Prostate gland (tissue), 2 donors: ENCODE data around the gene ATP6V0B. TPM values are rescaled to one million over a fixed set of nuclear protein-coding genes. Genes with fewer than 3 reads are reported as not detected.

ENCODE experiments used
- DNase-seq: peaks from one replicate; pipeline ENCODE4 v3.0.0-alpha.2; 2019; ENCODE audit warnings: low spot score
- H3K27ac ChIP-seq, 2 donors: fragments of 200-600 bp; sonication (generic); 2 replicates each; pipeline ENCODE4 v1.5.1; 2017 to 2019
- H3K27me3 ChIP-seq: fragments of 200-600 bp; sonication (generic); replicated peaks from 2 replicates; pipeline ENCODE4 v1.5.1; 2019; ENCODE audit not compliant: insufficient read depth
- H3K36me3 ChIP-seq, 2 donors: fragments of 200-600 bp; sonication (generic); 1 replicate in 1 of 2; 2 replicates in 1 of 2; pipeline versions ENCODE4 v1.5.1 to v1.8.1; 2017 to 2019
- H3K4me1 ChIP-seq: fragments of 200-600 bp; sonication (generic); replicated peaks from 2 replicates; pipeline ENCODE4 v1.5.1; 2019
- H3K4me3 ChIP-seq, 2 donors: fragments of 200-600 bp; sonication (generic); 2 replicates each; pipeline ENCODE4 v1.5.1; 2017 to 2019
- H3K9me3 ChIP-seq: fragments of 200-600 bp; sonication (generic); 2 replicates; pipeline ENCODE4 v1.5.1; 2017
- POLR2A ChIP-seq: fragments of 450-650 bp; IDR thresholded peaks from one replicate; pipeline ENCODE4 v1.6.1; 2016; ENCODE audit warnings: antibody characterized with exemption, mild to moderate bottlenecking
- POLR2AphosphoS5 ChIP-seq: sonication (generic); formaldehyde crosslinking; IDR thresholded peaks from one replicate; pipeline ENCODE4 v1.6.1; 2017; ENCODE audit warnings: antibody characterized with exemption
- WGBS: methylation state at CpG from one replicate; pipeline ENCODE4 v1.1.5; 2018; 5-methylcytosine and 5-hydroxymethylcytosine counted together
- intact Hi-C: fragments of 100-400 bp; cut with DNase I; formaldehyde crosslinking; loops from one replicate; pipeline ENCODE4 v1.14.2; 2022
- total RNA-seq, 2 donors: library from RNA; depleted of rRNA; stranded (reverse); fragments of >200 nt; gene quantifications; one replicate each; pipeline ENCODE4 v1.1.0, GENCODE V29; 2016
- TF ChIP-seq, protein P1 (sequence below), 4 experiments: fragments of 200-600 bp in 2 of 4; fragments of 450-650 bp in 2 of 4; sonication (generic) in 2 of 4; IDR thresholded peaks; 1 replicate in 3 of 4; 2 replicates in 1 of 4; pipeline ENCODE4 v1.5.1; 2016 to 2019; ENCODE audit warnings: antibody characterized with exemption in 4 of 4, mild to moderate bottlenecking in 2 of 4, moderate library complexity in 2 of 4

The ATP6V0B gene
- total RNA-seq, 2 donors from 2014 or later = 180 to 245 TPM

DNA sequence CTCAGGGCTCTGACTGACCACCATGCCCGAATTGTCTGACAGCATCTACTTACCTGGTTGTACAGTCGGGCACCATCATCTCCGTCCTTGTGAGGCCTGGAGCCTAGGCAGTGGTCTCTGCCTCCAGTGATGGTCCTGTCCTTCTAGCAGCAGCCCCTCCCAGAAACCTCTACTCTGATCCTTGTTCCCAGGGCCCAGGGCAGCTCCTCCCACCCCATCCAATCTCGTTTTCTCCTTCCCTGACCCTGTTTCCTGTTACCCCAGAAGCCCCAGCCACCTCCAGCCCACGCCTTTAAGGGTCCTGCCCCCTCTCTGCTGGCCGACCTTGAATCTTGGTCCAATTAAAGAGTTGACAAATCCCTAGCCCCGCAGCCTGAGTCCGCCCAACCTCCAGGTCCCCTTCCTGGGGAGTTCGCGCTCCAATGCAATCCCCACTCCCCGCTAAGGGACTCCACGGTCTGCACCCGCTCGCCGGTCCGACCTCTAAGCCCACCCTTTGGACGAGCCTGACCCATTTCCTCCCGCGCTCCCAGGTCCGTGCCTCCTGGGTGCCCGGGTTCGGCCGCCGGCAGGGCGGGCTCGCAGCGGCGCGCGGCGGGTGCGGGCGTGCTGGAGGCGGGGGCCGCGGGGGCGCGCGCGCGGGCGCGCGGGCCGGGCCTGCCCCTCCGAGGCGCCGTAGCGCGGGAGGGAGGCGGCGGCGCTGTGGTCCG lies 3.9 kb downstream of the ATP6V0B start, which contains the start of gene B4GALT2:
Gene B4GALT2 (plus strand): TSS at position 660 of the 710 bp plus-strand sequence. CDS start 1,951 bp downstream, outside the sequence.
- Histone ChIP-seq H3K36me3 (peaks cover 0 to 9% of the 10 kb centered on the region in 2 donors), H3K27ac (peak within 1 kb of the TSS; percentile 50 to 60), H3K4me1 (peaks cover 30% of the 10 kb centered on the region), H3K9me3 (no peaks in the 10 kb centered on the region), H3K27me3 (no peaks in the 10 kb centered on the region), H3K4me3 (peak within 1 kb of the TSS; percentile 65 to 68)
- DNase-seq = peak; percentile 30
- TF ChIP-seq POLR2AphosphoS5 (no peak), POLR2A (no peak)
- TF ChIP-seq, protein P1, sequence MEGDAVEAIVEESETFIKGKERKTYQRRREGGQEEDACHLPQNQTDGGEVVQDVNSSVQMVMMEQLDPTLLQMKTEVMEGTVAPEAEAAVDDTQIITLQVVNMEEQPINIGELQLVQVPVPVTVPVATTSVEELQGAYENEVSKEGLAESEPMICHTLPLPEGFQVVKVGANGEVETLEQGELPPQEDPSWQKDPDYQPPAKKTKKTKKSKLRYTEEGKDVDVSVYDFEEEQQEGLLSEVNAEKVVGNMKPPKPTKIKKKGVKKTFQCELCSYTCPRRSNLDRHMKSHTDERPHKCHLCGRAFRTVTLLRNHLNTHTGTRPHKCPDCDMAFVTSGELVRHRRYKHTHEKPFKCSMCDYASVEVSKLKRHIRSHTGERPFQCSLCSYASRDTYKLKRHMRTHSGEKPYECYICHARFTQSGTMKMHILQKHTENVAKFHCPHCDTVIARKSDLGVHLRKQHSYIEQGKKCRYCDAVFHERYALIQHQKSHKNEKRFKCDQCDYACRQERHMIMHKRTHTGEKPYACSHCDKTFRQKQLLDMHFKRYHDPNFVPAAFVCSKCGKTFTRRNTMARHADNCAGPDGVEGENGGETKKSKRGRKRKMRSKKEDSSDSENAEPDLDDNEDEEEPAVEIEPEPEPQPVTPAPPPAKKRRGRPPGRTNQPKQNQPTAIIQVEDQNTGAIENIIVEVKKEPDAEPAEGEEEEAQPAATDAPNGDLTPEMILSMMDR (IDR thresholded peaks at IDR 0.05) = no peak
- intact Hi-C loops = no loop called here
- 18% methylated on average over 17 of the region's 54 CpGs for WGBS

DNA sequence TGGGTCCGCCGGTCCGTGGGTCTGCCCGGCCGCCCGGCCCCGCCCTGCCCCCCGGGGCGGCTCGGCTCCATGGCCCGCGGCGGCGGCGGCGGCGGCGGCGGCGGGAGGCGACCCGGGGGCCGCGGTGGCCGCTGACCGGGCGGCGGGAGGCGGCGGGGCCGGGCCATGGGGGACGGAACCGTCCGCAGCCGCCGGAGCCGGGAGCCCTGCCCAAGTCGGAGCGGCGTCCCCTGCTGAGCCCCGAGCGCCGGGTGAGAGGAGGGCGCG lies 4.4 kb downstream of the ATP6V0B start:
- Histone ChIP-seq H3K4me1 (peaks cover 30% of the 10 kb centered on the region), H3K27ac (peak overlapping the region; percentile 50 to 60), H3K27me3 (no peaks in the 10 kb centered on the region), H3K9me3 (no peaks in the 10 kb centered on the region), H3K4me3 (peak overlapping the region; percentile 65 to 68), H3K36me3 (peaks cover 0 to 9% of the 10 kb centered on the region in 2 donors)
- TF ChIP-seq, protein P1 (IDR thresholded peaks at IDR 0.05) = no peak
- TF ChIP-seq POLR2A (no peak), POLR2AphosphoS5 (no peak)
- WGBS = no CpG with 5 or more reads among the region's 45 CpGs
- no peak for DNase-seq
- intact Hi-C loops = no loop called here

DNA sequence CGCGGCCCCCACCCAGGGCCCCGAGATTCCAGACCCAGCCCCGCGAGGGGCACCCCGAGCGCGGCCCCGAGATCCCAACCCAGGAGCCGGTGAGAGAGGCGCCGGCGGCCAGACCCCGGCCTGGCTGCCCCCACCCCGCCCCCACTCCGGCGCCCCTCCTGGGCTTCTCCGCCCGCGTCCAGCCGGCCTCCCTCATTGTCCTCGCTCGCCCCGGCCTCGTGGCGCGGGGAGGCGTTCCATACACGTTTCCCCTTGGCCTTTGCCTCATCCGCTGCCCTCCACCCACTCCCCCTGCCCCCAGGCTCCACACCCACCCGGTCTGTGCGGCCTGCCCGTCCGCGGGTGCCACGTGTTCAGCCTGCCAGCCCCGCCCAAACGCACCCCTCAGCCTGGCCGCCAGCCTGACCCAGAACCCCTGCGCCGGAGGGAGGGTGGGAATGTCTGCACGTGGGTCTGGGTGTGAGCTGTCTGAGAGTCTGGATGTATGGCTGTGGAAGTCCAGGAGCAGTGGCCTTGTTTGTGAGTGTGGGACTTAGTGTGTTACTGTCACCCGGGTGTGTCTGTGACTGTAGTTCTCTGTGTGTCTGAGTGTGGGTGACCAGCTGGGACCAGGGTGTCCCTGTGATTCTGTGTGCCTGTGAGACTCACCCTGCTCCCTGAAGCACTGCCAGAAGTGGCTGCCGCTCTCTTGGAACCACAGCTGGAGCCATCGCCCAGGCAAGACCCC lies 4.9 kb downstream of the ATP6V0B start:
- peaks cover 30% of the 10 kb centered on the region for H3K4me1 ChIP-seq
- H3K4me3 ChIP-seq = peak overlapping the region; percentile 65 to 68
- H3K27me3 ChIP-seq = no peaks in the 10 kb centered on the region
- TF ChIP-seq POLR2AphosphoS5 (no peak), POLR2A (no peak)
- TF ChIP-seq, protein P1 (IDR thresholded peaks at IDR 0.05) = no peak
- H3K27ac ChIP-seq = peak overlapping the region; percentile 50 to 60
- WGBS = 1% methylated on average over 23 of the region's 45 CpGs
- H3K9me3 ChIP-seq = no peaks in the 10 kb centered on the region
- peaks cover 0 to 9% of the 10 kb centered on the region in 2 donors for H3K36me3 ChIP-seq
- DNase-seq = no peak
- intact Hi-C loops = no loop called here

DNA sequence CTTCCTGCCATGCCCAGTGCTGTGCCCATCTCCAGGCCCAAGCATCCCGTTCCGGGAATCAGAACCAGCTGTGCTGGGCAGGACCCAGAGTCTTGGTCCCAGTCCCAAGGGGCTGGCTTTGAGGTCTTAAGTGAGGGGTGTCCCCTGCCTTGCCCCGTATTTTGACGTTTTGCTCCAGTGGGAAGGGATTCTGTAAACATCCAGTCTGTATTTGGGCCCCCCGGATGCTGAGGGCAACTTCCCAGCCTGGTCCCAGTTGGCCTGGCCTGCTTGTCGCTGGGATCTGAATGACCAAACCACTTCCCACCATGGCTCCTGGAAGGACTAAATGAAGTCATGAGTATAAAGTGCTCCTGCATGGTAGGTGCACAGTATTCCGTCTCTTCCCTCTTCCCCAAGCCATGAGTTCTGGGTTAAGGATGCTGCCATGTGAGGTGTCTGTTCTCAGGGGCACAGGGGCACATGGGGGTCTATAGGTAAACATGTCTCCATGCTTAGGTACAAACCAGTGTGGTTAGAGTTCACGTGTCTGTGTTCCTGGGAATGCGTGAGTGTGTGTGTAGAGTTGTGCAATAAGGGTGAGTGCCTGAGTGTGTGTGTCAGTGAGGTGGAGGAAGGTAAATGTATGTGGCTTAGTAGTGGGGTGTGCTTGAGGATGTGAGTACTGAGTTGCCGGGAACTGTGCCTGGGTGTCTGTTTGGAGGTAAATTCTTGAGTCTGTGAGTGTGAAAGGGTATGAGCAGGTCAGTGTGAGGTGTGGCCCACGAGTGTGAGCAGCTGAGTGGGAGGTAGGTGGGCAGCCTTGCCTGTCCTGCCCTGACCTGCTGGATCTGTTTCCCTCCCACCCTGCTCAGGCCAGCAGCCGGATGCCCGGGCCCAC lies 5.7 kb downstream of the ATP6V0B start:
- intact Hi-C loops = no loop called here
- WGBS = 57% methylated on average over 13 of the region's 13 CpGs
- H3K27me3 ChIP-seq = no peaks in the 10 kb centered on the region
- TF ChIP-seq POLR2AphosphoS5 = no peak
- no peak for TF ChIP-seq POLR2A
- TF ChIP-seq, protein P1 (IDR thresholded peaks at IDR 0.05) = no peak
- peak overlapping the region; percentile 65 to 68 for H3K4me3 ChIP-seq
- peaks cover 30% of the 10 kb centered on the region for H3K4me1 ChIP-seq
- no peaks in the 10 kb centered on the region for H3K9me3 ChIP-seq
- H3K36me3 ChIP-seq = peaks cover 0 to 9% of the 10 kb centered on the region in 2 donors
- H3K27ac ChIP-seq = peak overlapping the region in 1 of 2 donors; percentile 50
- no peak for DNase-seq
